ENCODE results near the gene SLC48A1.

SLC48A1 gene

GRCh38 chr12:47773062-47773857 is at the start of gene SLC48A1:
Gene SLC48A1, plus strand, starts transcription at chr12:47773238. Its CDS starts 67 bp downstream, at chr12:47773305.
- Histone ChIP-seq H3K4me3 (ENCODE audit: low read length in 2 of 2) (peak within 1 kb of the TSS; percentile 74 to 81), H3K4me1 (ENCODE audit: control insufficient read depth in 2 of 2, insufficient read depth in 2 of 2, low read length in 2 of 2) (peaks cover 19 to 23% of the 10 kb centered on the region in 2 donors), H3K9ac (ENCODE audit: low read depth in 1 of 2, low read length in 2 of 2) (peak within 1 kb of the TSS; percentile 74 to 75), H3K36me3 (ENCODE audit: control insufficient read depth in 2 of 2, insufficient read depth in 2 of 2, low read length in 2 of 2) (no peaks in the 10 kb centered on the region), H3K9me3 (ENCODE audit: control insufficient read depth in 2 of 2, low read length in 2 of 2) (no peaks in the 10 kb centered on the region), H3K27ac (ENCODE audit: low read depth in 2 of 2, low read length in 2 of 2) (peak within 1 kb of the TSS; percentile 67 to 72), H3K27me3 (ENCODE audit: control insufficient read depth in 2 of 2, insufficient read depth in 2 of 2, low read length in 2 of 2) (no peaks in the 10 kb centered on the region)

- Histone ChIP-seq H3K9ac (ENCODE audit: low read depth in 1 of 2, low read length in 2 of 2) (no peak within 1 kb of the TSS), H3K4me3 (ENCODE audit: low read length in 2 of 2) (no peak within 1 kb of the TSS)
Measured at GRCh38 chr12:47725091-47725772, 47.8 kb upstream of the SLC48A1 start, which contains the start of gene ENDOU. Gene ENDOU, minus strand, starts transcription at chr12:47725490. Its CDS starts 77 bp downstream, at chr12:47725413.

DNA sequence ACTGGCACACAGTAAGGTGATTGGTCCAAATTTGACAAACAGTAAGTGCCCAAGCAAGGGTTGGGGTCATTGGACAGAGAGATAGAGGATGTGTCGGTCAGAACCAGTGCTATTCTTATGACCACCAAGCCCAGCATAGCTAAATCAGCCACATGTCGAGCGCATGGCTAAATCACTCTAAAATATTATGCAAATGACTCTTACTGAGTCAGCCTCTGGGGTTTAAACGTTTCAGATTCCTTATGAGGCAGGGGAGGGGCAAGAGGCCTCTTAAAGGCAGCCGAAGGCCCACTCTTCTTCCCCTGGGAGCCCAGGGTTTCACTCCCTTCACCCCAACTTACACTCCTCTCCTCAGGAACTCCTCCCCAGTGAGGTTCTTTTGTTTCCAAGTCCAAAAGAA is 47.1 kb upstream of the SLC48A1 start:
- Histone ChIP-seq H3K36me3 (ENCODE audit: control insufficient read depth in 2 of 2, insufficient read depth in 2 of 2, low read length in 2 of 2) (peaks cover 0 to 4% of the 10 kb centered on the region in 2 donors), H3K4me1 (ENCODE audit: control insufficient read depth in 2 of 2, insufficient read depth in 2 of 2, low read length in 2 of 2) (no peaks in the 10 kb centered on the region), H3K9me3 (ENCODE audit: control insufficient read depth in 2 of 2, low read length in 2 of 2) (no peaks in the 10 kb centered on the region), H3K9ac (ENCODE audit: low read depth in 1 of 2, low read length in 2 of 2) (no peak overlapping the region), H3K4me3 (ENCODE audit: low read length in 2 of 2) (no peak overlapping the region), H3K27ac (ENCODE audit: low read depth in 2 of 2, low read length in 2 of 2) (no peak overlapping the region), H3K27me3 (ENCODE audit: control insufficient read depth in 2 of 2, insufficient read depth in 2 of 2, low read length in 2 of 2) (no peaks in the 10 kb centered on the region)

More at GRCh38 chr12:47725091-47725772, 47.8 kb upstream of the SLC48A1 start, which contains the start of gene ENDOU:
- Histone ChIP-seq H3K36me3 (ENCODE audit: control insufficient read depth in 2 of 2, insufficient read depth in 2 of 2, low read length in 2 of 2) (peaks cover 0 to 4% of the 10 kb centered on the region in 2 donors), H3K9me3 (ENCODE audit: control insufficient read depth in 2 of 2, low read length in 2 of 2) (no peaks in the 10 kb centered on the region), H3K27me3 (ENCODE audit: control insufficient read depth in 2 of 2, insufficient read depth in 2 of 2, low read length in 2 of 2) (no peaks in the 10 kb centered on the region), H3K27ac (ENCODE audit: low read depth in 2 of 2, low read length in 2 of 2) (no peak within 1 kb of the TSS), H3K4me1 (ENCODE audit: control insufficient read depth in 2 of 2, insufficient read depth in 2 of 2, low read length in 2 of 2) (no peaks in the 10 kb centered on the region)

DNA sequence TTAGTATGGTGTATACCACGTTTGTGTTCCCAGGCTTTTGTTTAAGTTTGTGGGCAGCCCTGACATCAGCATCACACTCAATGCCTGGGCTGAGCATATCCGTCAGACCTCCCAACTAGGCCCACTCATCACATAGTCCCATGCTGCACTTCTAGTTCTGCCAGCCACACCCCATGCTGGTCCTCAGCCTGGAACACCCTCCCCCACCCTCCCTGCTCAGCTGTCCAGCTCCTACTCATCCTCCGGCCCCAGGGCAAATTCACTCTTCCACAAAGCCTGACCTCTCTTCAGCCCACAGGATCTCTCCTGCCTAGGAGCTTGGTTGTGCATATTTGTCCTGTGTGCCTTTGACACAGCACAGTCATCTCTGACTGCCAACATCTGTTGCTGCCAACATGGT is 43.8 kb upstream of the SLC48A1 start:
- H3K9me3 ChIP-seq (ENCODE audit: control insufficient read depth in 2 of 2, low read length in 2 of 2) = no peaks in the 10 kb centered on the region
- H3K36me3 ChIP-seq (ENCODE audit: control insufficient read depth in 2 of 2, insufficient read depth in 2 of 2, low read length in 2 of 2) = no peaks in the 10 kb centered on the region
- no peaks in the 10 kb centered on the region for H3K27me3 ChIP-seq (ENCODE audit: control insufficient read depth in 2 of 2, insufficient read depth in 2 of 2, low read length in 2 of 2)
- no peak overlapping the region for H3K27ac ChIP-seq (ENCODE audit: low read depth in 2 of 2, low read length in 2 of 2)
- no peaks in the 10 kb centered on the region for H3K4me1 ChIP-seq (ENCODE audit: control insufficient read depth in 2 of 2, insufficient read depth in 2 of 2, low read length in 2 of 2)
- no peak overlapping the region for H3K4me3 ChIP-seq (ENCODE audit: low read length in 2 of 2)
- no peak overlapping the region for H3K9ac ChIP-seq (ENCODE audit: low read depth in 1 of 2, low read length in 2 of 2)

GRCh38 chr12:47730341-47730744 is 42.7 kb upstream of the SLC48A1 start:
- Histone ChIP-seq H3K9ac (ENCODE audit: low read depth in 1 of 2, low read length in 2 of 2) (no peak overlapping the region), H3K4me1 (ENCODE audit: control insufficient read depth in 2 of 2, insufficient read depth in 2 of 2, low read length in 2 of 2) (peaks cover 3 to 5% of the 10 kb centered on the region in 2 donors), H3K36me3 (ENCODE audit: control insufficient read depth in 2 of 2, insufficient read depth in 2 of 2, low read length in 2 of 2) (no peaks in the 10 kb centered on the region), H3K27ac (ENCODE audit: low read depth in 2 of 2, low read length in 2 of 2) (no peak overlapping the region), H3K27me3 (ENCODE audit: control insufficient read depth in 2 of 2, insufficient read depth in 2 of 2, low read length in 2 of 2) (no peaks in the 10 kb centered on the region), H3K9me3 (ENCODE audit: control insufficient read depth in 2 of 2, low read length in 2 of 2) (no peaks in the 10 kb centered on the region), H3K4me3 (ENCODE audit: low read length in 2 of 2) (no peak overlapping the region)

- no peak overlapping the region for H3K9ac ChIP-seq (ENCODE audit: low read depth in 1 of 2, low read length in 2 of 2)
- H3K4me3 ChIP-seq (ENCODE audit: low read length in 2 of 2) = no peak overlapping the region
- H3K9me3 ChIP-seq (ENCODE audit: control insufficient read depth in 2 of 2, low read length in 2 of 2) = no peaks in the 10 kb centered on the region
Measured at GRCh38 chr12:47731723-47732122, 41.3 kb upstream of the SLC48A1 start.

DNA sequence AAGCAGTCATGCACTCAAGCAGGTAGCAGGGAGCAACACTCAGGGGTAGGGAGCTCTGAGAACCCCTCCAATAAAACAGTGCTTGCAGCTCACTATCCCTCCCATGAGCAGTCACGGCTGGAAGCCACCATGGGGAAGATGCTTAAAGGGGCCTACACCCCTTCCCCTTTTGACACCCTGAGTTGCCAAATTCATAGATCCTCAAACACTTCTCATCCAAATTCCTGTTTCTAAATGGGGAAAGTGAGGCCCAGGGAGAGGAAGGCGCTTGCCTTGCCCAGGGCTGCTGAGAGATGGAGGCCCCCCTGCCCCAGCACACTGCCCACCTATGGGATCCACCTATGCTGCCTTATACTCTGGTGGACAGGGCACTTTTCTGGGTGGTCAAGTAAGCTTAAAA is 40.5 kb upstream of the SLC48A1 start:
- Histone ChIP-seq H3K9ac (ENCODE audit: low read depth in 1 of 2, low read length in 2 of 2) (no peak overlapping the region), H3K36me3 (ENCODE audit: control insufficient read depth in 2 of 2, insufficient read depth in 2 of 2, low read length in 2 of 2) (no peaks in the 10 kb centered on the region), H3K4me3 (ENCODE audit: low read length in 2 of 2) (no peak overlapping the region), H3K27ac (ENCODE audit: low read depth in 2 of 2, low read length in 2 of 2) (no peak overlapping the region), H3K9me3 (ENCODE audit: control insufficient read depth in 2 of 2, low read length in 2 of 2) (no peaks in the 10 kb centered on the region), H3K27me3 (ENCODE audit: control insufficient read depth in 2 of 2, insufficient read depth in 2 of 2, low read length in 2 of 2) (no peaks in the 10 kb centered on the region), H3K4me1 (ENCODE audit: control insufficient read depth in 2 of 2, insufficient read depth in 2 of 2, low read length in 2 of 2) (peaks cover 16 to 17% of the 10 kb centered on the region in 2 donors)

More at GRCh38 chr12:47731723-47732122, 41.3 kb upstream of the SLC48A1 start:
- Histone ChIP-seq H3K27ac (ENCODE audit: low read depth in 2 of 2, low read length in 2 of 2) (no peak overlapping the region), H3K4me1 (ENCODE audit: control insufficient read depth in 2 of 2, insufficient read depth in 2 of 2, low read length in 2 of 2) (peaks cover 15% of the 10 kb centered on the region in 2 donors), H3K27me3 (ENCODE audit: control insufficient read depth in 2 of 2, insufficient read depth in 2 of 2, low read length in 2 of 2) (no peaks in the 10 kb centered on the region), H3K36me3 (ENCODE audit: control insufficient read depth in 2 of 2, insufficient read depth in 2 of 2, low read length in 2 of 2) (no peaks in the 10 kb centered on the region)

GRCh38 chr12:47733142-47733541 is 39.9 kb upstream of the SLC48A1 start:
- H3K9ac ChIP-seq (ENCODE audit: low read depth in 1 of 2, low read length in 2 of 2) = no peak overlapping the region

DNA sequence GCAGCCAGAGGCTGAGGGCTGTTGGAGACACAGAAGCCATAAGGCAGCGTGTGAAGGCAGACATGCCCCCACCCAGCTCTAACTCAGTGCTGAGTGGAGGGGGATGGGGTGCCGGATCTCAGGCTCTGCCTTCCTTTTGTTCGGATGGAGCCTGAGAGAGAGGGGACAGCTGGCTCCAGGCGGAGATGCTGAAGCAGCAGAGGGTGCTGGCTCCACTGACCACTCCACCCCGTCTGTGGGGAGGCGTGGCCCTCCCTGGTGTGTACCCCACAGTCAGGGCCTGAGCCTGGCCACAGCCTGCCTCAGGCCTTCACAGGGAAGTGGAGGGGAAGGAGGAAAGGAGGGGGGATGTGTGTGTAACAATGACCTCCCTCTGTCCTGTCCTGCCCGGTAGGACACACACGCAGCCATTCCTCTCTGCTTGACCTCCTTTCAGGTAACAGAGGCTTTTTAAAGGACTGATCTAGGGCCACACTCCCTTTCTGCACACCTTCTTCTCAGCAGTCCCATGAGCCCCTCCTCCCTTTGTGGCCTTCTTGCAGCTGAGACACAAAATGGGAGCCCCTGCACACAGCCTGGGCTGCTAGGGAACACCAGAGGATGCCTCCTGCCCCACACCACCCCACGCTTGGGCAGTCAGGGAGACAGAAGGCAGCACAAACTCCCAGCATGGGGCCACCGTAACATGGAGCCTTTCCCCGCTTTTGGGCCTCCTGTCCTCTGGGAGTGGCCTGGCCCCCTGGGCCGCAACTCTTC is 38.1 kb upstream of the SLC48A1 start:
- Histone ChIP-seq H3K27ac (ENCODE audit: low read depth in 2 of 2, low read length in 2 of 2) (peak overlapping the region in 1 of 2 donors; percentile 2), H3K9me3 (ENCODE audit: control insufficient read depth in 2 of 2, low read length in 2 of 2) (no peaks in the 10 kb centered on the region), H3K36me3 (ENCODE audit: control insufficient read depth in 2 of 2, insufficient read depth in 2 of 2, low read length in 2 of 2) (no peaks in the 10 kb centered on the region), H3K9ac (ENCODE audit: low read depth in 1 of 2, low read length in 2 of 2) (peak overlapping the region in 1 of 2 donors; percentile 14), H3K4me3 (ENCODE audit: low read length in 2 of 2) (no peak overlapping the region), H3K27me3 (ENCODE audit: control insufficient read depth in 2 of 2, insufficient read depth in 2 of 2, low read length in 2 of 2) (no peaks in the 10 kb centered on the region), H3K4me1 (ENCODE audit: control insufficient read depth in 2 of 2, insufficient read depth in 2 of 2, low read length in 2 of 2) (peaks cover 16 to 20% of the 10 kb centered on the region in 2 donors)

More at GRCh38 chr12:47733142-47733541, 39.9 kb upstream of the SLC48A1 start:
- Histone ChIP-seq H3K4me1 (ENCODE audit: control insufficient read depth in 2 of 2, insufficient read depth in 2 of 2, low read length in 2 of 2) (peaks cover 16 to 17% of the 10 kb centered on the region in 2 donors), H3K27me3 (ENCODE audit: control insufficient read depth in 2 of 2, insufficient read depth in 2 of 2, low read length in 2 of 2) (no peaks in the 10 kb centered on the region), H3K36me3 (ENCODE audit: control insufficient read depth in 2 of 2, insufficient read depth in 2 of 2, low read length in 2 of 2) (no peaks in the 10 kb centered on the region), H3K4me3 (ENCODE audit: low read length in 2 of 2) (no peak overlapping the region), H3K9me3 (ENCODE audit: control insufficient read depth in 2 of 2, low read length in 2 of 2) (no peaks in the 10 kb centered on the region), H3K27ac (ENCODE audit: low read depth in 2 of 2, low read length in 2 of 2) (no peak overlapping the region)
